Articular chondrocyte of knee joint (primary cell): ENCODE results near the gene MYL11. TPM values are rescaled to one million over a fixed set of nuclear protein-coding genes. Genes with fewer than 3 reads are reported as not detected.
A peak's percentile ranks its signal among the peaks of the same experiment; 100 is the strongest.

Experiments
- small RNA-seq: library from RNA; depleted of rRNA; stranded (forward); fragments of <200 nt; gene quantifications from one replicate; pipeline ENCODE3, GENCODE V24; 2012
- total RNA-seq: library from RNA; depleted of rRNA; stranded (reverse); fragments of >200 nt; gene quantifications from 2 replicates; pipeline ENCODE4 v1.2.3, GENCODE V29; 2012

MYL11 gene
- not detected in 2 replicates for total RNA-seq

GRCh38 chr16:30374538-30374937, at the start of gene MYL11:
MYL11 (plus strand) TSS chr16:30374802; CDS start chr16:30374858, 56 bp downstream.

GRCh38 chr16:30355144-30355953, 19.3 kb upstream of the MYL11 start, which contains the start of gene CD2BP2:
CD2BP2 (minus strand) TSS chr16:30355308; CDS start chr16:30354681, 627 bp downstream.

GRCh38 chr16:30370456-30371247, 4.0 kb upstream of the MYL11 start, which contains the start of gene TBC1D10B:
TBC1D10B (minus strand) TSS chr16:30370494; CDS start chr16:30370183, 311 bp downstream.

GRCh38 chr16:30382111-30382881, 7.7 kb downstream of the MYL11 start, which contains the start of gene SEPTIN1:
SEPTIN1 (minus strand) TSS chr16:30382561; CDS start chr16:30382542, 19 bp downstream.

DNA sequence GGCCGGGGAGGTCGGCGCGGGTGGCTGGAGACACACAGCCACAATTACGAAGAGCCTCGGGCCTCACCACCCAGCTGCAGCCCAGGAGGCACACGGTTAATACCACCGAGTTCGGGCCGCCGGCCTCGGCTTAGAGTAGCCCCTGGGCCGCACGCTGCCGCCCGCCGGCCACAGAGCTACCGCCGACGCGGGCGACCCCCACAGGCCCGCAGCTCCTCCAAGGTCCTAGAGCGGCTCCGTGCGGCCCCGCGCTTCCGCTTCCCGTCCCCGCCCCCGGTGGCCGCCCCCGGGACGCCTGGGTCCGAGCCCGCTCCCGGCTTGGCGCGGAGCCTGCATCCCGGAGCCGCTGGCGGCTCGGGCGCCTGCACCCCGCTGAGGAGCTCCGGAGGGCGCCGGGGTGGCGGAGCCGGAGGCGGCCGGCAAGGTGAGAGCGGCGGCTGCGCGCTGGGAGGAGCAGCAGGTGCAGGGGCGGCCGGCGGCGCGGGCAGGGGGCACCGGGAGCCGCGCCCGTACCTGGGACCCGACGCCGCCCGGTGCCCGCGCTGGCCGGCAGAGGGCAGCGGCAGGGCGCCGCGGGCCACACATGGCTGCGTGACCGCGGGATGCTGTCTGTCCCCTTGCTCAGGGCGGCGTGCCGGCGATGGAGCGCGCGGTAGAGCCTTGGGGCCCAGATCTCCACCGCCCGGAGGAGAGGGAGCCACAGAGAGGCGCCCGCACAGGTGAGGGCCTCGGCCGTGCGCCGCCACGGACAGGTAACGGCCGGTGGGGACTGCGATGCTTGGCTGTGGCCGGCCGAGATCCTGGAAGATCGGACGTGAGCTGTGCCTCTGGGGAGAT, 20.8 kb downstream of the MYL11 start, which contains the start of gene ZNF48:
Gene ZNF48 (plus strand): TSS at position 266 of the 837 bp plus-strand sequence. CDS start 375 bp downstream, at position 641.

GRCh38 chr16:30407102-30407803, 32.7 kb downstream of the MYL11 start, which contains the start of gene ZNF771:
ZNF771 (plus strand) TSS chr16:30407606; CDS start chr16:30408054, 448 bp downstream.

Small RNA genes lying within 50 kb of the gene (small RNA-seq; reads per million reads assigned to genes)
- 1.7 reads per million, percentile 67 among the genes with 10 or more reads in this experiment for gene RF00406

Other genes starting within 250 kb of the MYL11 start
- gene CORO1A, start 191.2 kb upstream of the MYL11 start, total RNA-seq = 1.2 and 1.3 TPM in 2 replicates
- 25.1 and 63.9 TPM in 2 replicates for gene BOLA2B, start 181.1 kb upstream of the MYL11 start, total RNA-seq
- gene SLX1A, start 180.9 kb upstream of the MYL11 start, total RNA-seq = 11.6 and 14.0 TPM in 2 replicates
- 2.8 and 3.1 TPM in 2 replicates for gene SULT1A3, start 175.5 kb upstream of the MYL11 start, total RNA-seq
- gene NPIPB13, start 126.3 kb upstream of the MYL11 start, total RNA-seq = 1.9 and 4.1 TPM in 2 replicates
- 31.7 and 34.2 TPM in 2 replicates for gene CD2BP2, start 19.5 kb upstream of the MYL11 start, total RNA-seq
- 22.6 and 23.3 TPM in 2 replicates for gene TBC1D10B, start 4.3 kb upstream of the MYL11 start, total RNA-seq
- 0.11 TPM in 1 of 2 replicates, not detected in the other for gene SEPTIN1, start 7.8 kb downstream of the MYL11 start, total RNA-seq
- gene ZNF48, start 20.6 kb downstream of the MYL11 start, total RNA-seq = 5.0 and 5.2 TPM in 2 replicates
- gene ZNF771, start 32.8 kb downstream of the MYL11 start, total RNA-seq = 6.8 and 7.8 TPM in 2 replicates
- gene DCTPP1, start 55.2 kb downstream of the MYL11 start, total RNA-seq = 16.2 and 18.4 TPM in 2 replicates
- 16.4 and 18.9 TPM in 2 replicates for gene SEPHS2, start 71.1 kb downstream of the MYL11 start, total RNA-seq
- gene ITGAL, start 97.9 kb downstream of the MYL11 start, total RNA-seq = not detected in 2 replicates
- 15.3 and 18.1 TPM in 2 replicates for gene ZNF768, start 151.8 kb downstream of the MYL11 start, total RNA-seq
- 12.9 and 13.0 TPM in 2 replicates for gene ZNF747, start 160.1 kb downstream of the MYL11 start, total RNA-seq
- 4.8 and 5.8 TPM in 2 replicates for gene ZNF764, start 183.6 kb downstream of the MYL11 start, total RNA-seq
- 7.6 and 8.0 TPM in 2 replicates for gene ZNF688, start 196.9 kb downstream of the MYL11 start, total RNA-seq
- gene ZNF785, start 210.9 kb downstream of the MYL11 start, total RNA-seq = 10.5 and 11.1 TPM in 2 replicates
- gene ZNF689, start 235.6 kb downstream of the MYL11 start, total RNA-seq = 6.1 and 6.6 TPM in 2 replicates